Stomach (tissue), 4 donors: ENCODE data around the gene CTRB2.

Source experiments
- EP300 ChIP-seq: sonication (generic); formaldehyde crosslinking; IDR thresholded peaks from one replicate; pipeline ENCODE4 v1.6.1; 2017; ENCODE audit warnings: antibody characterized with exemption
- POLR2A ChIP-seq, 4 donors: fragments of 450-650 bp; IDR thresholded peaks; one replicate each; pipeline ENCODE4 v1.6.1; 2016; ENCODE audit warnings: antibody characterized with exemption in 4 of 4, control low read depth in 2 of 4, mild to moderate bottlenecking in 1 of 4, moderate library complexity in 1 of 4
- TF ChIP-seq, protein P1 (sequence below), 7 experiments: fragments of 450-650 bp in 4 of 7; fragments of 200-600 bp in 3 of 7; sonication (generic) in 3 of 7; IDR thresholded peaks; one replicate each; pipeline ENCODE4 v1.5.1; 2016 to 2019; ENCODE audit warnings: antibody characterized with exemption in 7 of 7, control low read depth in 2 of 7, mild to moderate bottlenecking in 1 of 7

DNA sequence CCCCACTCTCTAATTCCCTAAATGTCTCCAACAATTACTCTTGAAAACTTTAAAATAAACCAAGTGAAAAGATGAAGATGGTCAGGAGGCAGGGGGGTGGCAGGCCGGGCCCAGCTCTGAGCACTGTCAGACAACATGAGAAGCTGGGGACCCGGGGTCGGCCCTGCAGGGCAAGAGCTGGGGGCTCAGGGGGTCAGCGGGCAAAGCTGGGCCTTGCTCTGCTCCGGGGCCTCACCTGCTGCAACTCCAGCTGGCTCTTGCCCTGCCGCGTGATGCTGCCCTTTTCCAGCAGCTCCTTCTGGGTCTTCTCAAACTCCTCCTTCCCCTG is 26.6 kb upstream of the CTRB2 start:
- TF ChIP-seq POLR2A (IDR thresholded peaks at IDR 0.05): no peak
- TF ChIP-seq EP300: no peak
- TF ChIP-seq, protein P1, sequence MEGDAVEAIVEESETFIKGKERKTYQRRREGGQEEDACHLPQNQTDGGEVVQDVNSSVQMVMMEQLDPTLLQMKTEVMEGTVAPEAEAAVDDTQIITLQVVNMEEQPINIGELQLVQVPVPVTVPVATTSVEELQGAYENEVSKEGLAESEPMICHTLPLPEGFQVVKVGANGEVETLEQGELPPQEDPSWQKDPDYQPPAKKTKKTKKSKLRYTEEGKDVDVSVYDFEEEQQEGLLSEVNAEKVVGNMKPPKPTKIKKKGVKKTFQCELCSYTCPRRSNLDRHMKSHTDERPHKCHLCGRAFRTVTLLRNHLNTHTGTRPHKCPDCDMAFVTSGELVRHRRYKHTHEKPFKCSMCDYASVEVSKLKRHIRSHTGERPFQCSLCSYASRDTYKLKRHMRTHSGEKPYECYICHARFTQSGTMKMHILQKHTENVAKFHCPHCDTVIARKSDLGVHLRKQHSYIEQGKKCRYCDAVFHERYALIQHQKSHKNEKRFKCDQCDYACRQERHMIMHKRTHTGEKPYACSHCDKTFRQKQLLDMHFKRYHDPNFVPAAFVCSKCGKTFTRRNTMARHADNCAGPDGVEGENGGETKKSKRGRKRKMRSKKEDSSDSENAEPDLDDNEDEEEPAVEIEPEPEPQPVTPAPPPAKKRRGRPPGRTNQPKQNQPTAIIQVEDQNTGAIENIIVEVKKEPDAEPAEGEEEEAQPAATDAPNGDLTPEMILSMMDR (IDR thresholded peaks at IDR 0.05): no peak
